ENCODE results near the gene LAMA5. TPM values are rescaled to one million over a fixed set of nuclear protein-coding genes. Genes with fewer than 3 reads are reported as not detected.

LAMA5 gene
- total RNA-seq, 1 donor, result 11.1 TPM

DNA sequence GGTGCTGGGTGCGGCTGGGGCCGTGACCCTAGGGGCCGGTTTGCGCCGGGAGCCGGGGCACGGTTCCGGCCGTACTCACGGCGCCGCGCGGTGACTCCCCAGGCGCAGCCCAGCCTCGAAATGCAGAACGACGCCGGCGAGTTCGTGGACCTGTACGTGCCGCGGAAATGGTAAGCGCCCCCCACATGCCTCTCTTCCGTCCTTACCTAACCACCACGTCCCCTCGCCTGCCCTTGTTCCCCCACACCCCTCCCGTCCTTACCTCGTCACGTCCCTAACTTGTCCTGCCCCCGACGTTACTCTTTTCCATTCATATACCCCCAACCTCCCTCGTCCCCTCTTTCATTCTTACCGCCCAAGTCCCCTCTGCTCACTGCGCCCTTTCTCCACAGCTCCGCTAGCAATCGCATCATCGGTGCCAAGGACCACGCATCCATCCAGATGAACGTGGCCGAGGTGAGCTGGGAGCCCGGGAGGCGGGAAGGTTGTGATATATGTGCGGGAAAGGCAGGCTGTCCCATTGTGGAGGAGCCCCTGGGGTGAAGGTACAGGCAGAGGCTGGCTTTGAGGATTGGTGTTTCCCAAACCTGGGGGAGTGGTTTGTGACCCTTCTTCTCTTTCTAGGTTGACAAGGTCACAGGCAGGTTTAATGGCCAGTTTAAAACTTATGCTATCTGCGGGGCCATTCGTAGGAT lies 20.3 kb upstream of the LAMA5 start:
- TF ChIP-seq, protein P1, sequence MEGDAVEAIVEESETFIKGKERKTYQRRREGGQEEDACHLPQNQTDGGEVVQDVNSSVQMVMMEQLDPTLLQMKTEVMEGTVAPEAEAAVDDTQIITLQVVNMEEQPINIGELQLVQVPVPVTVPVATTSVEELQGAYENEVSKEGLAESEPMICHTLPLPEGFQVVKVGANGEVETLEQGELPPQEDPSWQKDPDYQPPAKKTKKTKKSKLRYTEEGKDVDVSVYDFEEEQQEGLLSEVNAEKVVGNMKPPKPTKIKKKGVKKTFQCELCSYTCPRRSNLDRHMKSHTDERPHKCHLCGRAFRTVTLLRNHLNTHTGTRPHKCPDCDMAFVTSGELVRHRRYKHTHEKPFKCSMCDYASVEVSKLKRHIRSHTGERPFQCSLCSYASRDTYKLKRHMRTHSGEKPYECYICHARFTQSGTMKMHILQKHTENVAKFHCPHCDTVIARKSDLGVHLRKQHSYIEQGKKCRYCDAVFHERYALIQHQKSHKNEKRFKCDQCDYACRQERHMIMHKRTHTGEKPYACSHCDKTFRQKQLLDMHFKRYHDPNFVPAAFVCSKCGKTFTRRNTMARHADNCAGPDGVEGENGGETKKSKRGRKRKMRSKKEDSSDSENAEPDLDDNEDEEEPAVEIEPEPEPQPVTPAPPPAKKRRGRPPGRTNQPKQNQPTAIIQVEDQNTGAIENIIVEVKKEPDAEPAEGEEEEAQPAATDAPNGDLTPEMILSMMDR (IDR thresholded peaks at IDR 0.05; ENCODE audit: insufficient read depth, low read length), result no peak
- DNase-seq (ENCODE audit: low read depth), result no peak
- H3K4me3 ChIP-seq (ENCODE audit: low read depth, low read length), result peak overlapping the region; percentile 99

DNA sequence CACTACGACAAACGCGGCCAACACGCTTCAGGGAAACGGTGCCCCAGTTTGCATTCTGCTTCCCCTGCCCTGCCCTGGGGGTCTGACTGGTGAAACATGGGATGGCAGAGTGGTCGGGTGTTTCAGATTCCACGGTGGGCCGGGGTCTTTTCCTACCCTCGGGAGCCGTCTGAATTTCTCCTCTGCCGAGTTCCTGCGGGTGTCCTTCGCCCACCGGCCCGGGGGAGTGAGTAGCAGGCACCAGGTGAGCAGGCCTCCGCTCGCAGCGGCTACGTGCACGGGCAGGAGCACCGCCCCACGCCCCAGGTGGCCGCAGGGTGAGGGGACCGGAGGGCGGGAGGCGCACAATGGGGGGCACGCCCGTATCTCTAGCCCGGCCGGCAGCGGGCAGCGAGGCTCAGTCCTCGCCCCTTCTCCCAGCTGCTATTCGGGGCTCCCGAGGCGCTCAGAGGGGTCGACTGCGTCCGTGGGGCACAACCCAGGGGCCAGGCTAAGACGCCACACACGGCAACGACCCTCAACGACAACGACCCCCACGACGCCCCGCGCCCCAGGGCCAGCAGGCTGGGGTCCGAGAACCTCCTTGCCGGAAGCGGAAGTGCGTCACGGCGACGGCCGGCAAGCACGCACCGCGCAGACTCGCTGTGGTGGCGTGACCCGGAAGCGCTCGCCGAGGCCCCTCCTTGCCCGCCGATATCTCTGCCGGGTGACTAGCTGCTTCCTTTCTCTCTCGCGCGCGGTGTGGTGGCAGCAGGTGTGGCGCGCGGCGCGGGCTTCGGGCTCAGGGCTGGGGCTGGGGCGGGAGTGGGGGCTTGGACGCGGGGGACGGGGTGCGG lies 19.5 kb upstream of the LAMA5 start, which contains the start of gene RPS21:
TSS of gene RPS21 (plus strand) at position 721 of the 836 bp plus-strand sequence. CDS start 236 bp downstream, outside the sequence.
- peak within 1 kb of the TSS; percentile 99 for H3K4me3 ChIP-seq (ENCODE audit: low read depth, low read length)
- TF ChIP-seq, protein P1 (IDR thresholded peaks at IDR 0.05; ENCODE audit: insufficient read depth, low read length), result no peak
- peak; percentile 85 for DNase-seq (ENCODE audit: low read depth)

DNA sequence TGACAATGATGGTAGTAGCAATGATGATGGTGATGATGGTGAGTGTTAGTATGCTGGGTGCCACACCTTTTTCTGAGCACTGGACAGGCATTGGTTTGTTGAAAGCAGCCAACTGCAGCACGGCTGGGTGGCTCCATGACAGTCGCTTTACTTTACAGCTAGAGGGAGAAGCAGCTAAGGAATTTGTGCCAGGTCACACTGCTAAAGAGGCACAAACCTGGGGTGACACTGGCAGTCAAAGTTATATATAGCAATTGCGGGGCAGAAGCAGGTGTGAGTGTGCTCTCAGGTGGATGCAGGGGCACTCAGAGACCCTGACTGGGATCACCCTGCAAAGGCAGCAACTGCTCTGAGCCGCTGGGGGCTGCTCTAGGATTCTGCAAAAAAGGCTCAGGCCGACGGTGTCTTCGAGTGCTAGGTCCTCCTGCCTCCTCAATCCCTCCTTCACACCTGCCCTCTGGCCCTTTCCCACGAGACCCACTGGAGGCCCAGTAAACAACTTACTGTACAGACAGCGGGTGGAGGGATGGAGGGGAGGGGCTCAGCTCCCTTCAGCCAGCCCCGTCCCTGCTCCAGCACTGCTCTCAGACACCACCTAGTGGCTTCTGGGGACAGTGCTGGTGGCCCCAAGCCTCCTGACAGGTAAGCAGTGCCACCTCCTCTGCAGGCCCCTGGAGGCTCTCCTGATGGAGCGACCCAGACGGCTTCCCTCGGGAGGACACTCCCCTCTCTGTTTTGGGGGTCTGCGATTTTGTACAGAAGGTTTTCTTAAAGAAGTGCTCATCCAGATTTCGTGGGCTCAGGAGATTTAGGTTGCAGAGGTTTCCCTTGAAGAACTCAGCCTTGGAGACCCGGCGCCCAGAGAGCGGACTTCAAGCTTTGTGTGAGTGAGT lies 15.4 kb upstream of the LAMA5 start:
- H3K4me3 ChIP-seq (ENCODE audit: low read depth, low read length), result no peak overlapping the region
- peak; percentile 64 for DNase-seq (ENCODE audit: low read depth)
- TF ChIP-seq, protein P1 (IDR thresholded peaks at IDR 0.05; ENCODE audit: insufficient read depth, low read length), result peak; percentile 98

DNA sequence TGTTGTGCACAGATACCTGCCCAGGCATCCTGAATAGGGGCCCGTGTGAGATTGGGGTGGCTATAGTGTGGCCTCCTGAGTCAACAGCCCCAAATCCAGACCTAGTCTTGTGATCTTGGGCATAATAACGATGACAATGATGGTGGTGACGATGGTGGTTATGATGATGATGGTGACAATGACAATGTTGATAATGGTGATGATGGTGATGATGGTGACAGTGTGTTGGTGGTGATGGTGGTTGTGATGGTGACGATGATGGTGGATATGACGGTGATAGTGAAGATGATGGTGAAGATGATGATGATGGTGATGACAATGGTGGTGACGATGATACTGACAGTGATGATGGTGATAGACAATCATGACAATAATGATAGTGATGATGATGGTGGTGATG lies 14.7 kb upstream of the LAMA5 start:
- H3K4me3 ChIP-seq (ENCODE audit: low read depth, low read length), result no peak overlapping the region
- DNase-seq (ENCODE audit: low read depth), result no peak
- TF ChIP-seq, protein P1 (IDR thresholded peaks at IDR 0.05; ENCODE audit: insufficient read depth, low read length), result no peak

DNA sequence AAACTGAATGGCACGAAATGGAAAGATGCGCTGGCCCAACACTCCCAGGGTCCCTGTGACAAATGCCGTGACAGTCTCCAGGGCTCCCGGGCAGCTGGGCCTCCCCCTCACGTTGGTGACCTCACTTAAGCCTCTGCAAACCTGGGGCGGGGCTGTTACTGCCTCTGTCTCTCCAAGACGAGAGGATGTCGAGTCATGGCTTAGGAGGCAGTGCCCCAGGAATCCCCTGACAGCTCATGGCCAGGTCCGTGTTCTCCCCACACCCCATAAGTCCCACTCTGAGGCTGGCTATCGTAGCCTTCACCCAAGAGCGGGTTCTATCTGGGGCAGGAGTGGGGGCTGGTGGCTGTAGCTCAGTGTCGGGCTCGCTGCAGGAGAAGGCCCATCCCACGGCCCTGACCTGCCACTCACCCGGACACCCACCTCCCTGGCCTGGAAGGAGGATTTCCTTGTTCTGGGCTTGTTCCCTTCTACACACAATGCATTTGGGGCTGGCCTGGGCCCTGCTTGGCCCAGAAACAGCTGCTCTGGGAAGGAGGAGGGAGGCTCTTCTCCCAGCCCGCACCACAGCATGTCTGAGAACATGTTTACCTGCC lies 14.2 kb upstream of the LAMA5 start:
- DNase-seq (ENCODE audit: low read depth), result no peak

More for the DNA sequence above, 14.2 kb upstream of the LAMA5 start:
- TF ChIP-seq, protein P1 (IDR thresholded peaks at IDR 0.05; ENCODE audit: insufficient read depth, low read length), result no peak
- H3K4me3 ChIP-seq (ENCODE audit: low read depth, low read length), result no peak overlapping the region

Data from fibroblast of the aortic adventitia (primary cell).